CD4-positive, alpha-beta T cell treated with Interleukin-15 for 1 hour (primary cell): ENCODE measurements around the gene DHX35.

Experiments
- DNase-seq: peaks from one replicate; pipeline ENCODE4 v3.0.0-alpha.2; 2020

Gene DHX35

DNA sequence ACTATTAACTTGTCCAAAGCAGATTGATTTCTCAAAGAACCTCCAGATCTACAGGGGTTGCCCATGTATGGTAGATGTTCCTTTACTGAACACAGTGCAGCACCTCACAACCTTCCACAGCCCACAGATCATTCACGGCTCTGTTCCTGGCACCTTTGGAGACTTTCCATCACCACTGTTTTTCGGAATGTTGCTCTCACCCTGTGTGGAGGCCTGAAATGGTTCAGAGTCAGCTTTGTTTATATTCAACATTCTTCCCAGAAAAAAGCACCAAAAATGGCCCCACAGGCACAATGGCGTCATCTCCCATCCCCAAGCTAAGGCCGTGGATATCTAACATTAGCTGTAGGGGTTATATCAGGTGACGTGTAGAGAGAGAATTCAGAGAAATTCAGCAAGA is 74.7 kb downstream of the DHX35 start:
- no peak for DNase-seq

DNA sequence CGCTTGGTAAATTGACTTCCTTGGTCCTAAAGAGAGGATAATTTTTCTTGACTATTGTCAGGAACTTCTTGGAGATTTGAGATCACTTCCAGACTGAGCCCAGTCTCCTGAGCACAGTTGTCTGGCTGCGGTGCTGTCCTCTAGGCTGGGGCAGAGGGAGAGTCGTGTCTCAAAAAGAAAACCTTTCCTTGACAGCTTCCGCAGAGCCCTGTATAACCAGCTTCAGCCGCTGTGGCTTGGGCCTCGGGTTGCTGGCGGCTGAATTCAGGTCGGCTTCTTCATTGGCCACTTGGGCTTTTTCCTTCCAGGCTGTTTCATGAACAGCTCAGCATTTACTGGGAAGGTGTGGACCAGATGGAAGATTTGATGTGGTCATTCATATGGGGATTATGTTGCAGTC is 75.9 kb downstream of the DHX35 start:
- DNase-seq: no peak

DNA sequence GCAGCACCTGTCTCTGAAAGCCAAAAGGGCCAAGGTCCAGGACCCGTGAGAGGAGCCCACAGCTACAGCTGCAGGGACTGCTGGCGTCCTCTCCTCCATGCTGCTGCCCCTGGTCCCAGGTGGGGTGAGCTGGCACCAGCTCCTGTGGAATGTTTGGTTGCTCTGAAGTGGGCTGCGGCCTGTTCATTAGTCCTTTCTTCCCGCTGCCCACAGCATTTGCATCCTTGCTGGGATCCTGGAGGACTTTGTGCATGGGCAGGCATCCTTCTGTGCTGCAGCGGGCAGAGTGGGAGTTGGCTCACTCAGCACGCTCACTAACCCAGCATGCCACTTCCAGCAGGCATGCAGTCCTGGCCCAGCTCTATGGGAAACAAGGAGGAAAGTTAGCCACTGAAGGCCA is 76.4 kb downstream of the DHX35 start:
- no peak for DNase-seq

- no peak for DNase-seq
These were observed 77.1 kb downstream of the DHX35 start for GRCh38 chr20:39039261-39039660.

DNA sequence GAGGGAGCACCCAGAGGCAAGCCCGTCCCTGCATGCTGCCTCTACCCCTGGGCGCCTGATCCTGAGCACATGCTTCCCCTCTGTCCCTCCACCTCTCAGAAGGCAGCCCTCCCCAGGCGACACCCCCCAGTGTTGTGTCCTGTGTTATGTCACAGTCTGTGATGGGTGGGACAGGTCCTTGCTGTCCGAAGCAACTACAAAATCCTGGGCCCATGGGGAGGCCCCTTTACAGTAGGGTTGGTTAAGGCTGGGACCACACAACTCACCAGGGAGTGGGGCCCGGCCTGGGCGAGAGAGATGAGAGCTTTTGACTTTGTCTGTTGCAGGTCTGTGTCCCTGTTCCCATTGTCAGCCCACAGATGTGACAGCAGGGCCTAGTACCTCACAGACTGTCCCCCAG is 78.0 kb downstream of the DHX35 start:
- no peak for DNase-seq

GRCh38 chr20:39041067-39041466 is 78.9 kb downstream of the DHX35 start:
- no peak for DNase-seq

GRCh38 chr20:39042279-39043150 is 80.4 kb downstream of the DHX35 start:
- no peak for DNase-seq

- DNase-seq: no peak
These were observed 82.4 kb downstream of the DHX35 start for GRCh38 chr20:39044501-39044900.

GRCh38 chr20:39045676-39046075 is 83.5 kb downstream of the DHX35 start:
- DNase-seq: no peak

DNA sequence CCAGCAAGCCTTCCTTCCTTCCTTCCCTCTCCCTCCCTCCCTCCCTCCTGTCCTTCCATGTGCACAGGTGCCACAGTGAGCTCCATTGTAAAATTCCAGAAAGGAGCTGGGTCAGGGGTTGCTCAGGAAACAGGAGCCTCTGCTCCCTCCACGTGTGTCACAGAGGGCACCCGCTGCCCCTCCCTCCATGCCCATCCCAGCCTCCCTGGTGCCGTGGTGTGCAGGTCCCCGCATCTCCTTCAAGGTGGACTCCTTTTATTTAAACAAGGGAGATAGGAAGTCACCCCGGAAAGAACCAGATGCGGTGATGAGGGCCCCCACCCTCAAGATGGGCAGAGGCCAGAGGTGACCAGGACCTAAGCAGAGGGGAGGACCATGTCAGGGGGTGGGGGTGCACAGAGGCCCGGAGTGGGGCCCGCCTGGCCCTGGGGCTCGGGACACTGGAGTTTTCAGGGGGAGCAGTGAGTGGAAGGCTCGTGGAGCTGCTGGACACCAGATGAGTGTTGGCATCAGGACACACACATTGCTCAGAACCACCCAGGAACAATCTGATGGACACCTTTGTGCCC is 85.4 kb downstream of the DHX35 start:
- no peak for DNase-seq

- peak; percentile 69 for DNase-seq
These were observed 86.0 kb downstream of the DHX35 start for GRCh38 chr20:39048000-39048696.

GRCh38 chr20:39049148-39049547 is 87.0 kb downstream of the DHX35 start:
- DNase-seq: no peak

- peak; percentile 78 for DNase-seq
These were observed 87.8 kb downstream of the DHX35 start for GRCh38 chr20:39049684-39050554.

DNA sequence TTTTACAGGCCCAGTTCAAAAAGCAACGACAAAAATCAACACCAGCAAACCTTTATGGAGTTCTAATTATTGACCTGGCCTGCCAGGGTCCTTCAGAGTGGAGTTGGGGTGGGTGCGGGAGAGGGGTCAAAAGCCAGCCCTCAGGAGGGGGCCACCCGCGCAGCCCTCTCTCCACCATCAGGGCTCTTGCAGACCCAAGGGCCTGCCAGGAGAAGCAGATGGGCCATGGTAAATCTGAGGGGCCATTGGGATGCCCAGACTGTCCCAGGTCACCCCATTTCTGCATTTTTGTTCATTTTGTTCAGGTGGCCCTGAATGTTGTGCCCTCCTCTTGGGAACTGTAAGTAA is 88.4 kb downstream of the DHX35 start:
- no peak for DNase-seq

GRCh38 chr20:39052676-39053075 is 90.5 kb downstream of the DHX35 start:
- DNase-seq: no peak

DNA sequence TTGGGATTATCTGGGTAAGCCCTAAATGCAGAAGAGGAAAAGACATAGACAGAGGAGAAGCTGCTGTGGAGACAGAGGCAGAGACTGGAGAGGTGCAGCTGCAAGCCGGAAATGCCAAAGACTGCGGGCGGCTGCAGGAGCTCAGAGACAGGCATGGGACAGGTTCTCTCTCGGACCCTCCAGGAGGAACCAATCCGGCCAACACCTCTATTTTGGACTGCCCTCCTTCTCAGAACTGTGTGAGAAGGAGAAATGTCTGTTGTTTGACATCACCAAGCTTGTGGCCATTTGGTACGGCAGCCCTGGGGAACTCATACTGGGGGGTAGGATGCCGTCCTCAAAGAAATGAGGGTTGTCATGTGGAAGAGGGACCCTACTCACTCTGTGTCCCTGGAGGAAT is 95.0 kb downstream of the DHX35 start:
- no peak for DNase-seq

DNA sequence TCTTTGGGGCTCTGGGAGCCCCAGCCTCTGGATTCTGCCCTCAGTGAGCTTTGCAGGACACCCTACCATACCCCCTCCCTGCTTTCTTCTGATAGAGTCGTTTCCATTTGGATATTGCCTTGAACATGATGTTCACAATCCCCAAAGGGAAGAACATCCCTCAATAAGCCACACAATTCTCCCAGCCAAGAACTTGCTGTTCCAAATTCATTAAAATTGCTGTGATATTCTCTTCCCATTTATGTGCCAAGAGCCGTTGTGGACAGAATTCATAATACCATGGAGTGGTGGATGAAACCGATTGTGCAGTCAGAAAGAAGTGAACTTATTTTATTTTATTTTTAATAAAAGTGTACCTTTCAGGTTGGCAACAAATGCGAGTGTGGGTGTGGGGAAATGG is 95.8 kb downstream of the DHX35 start:
- no peak for DNase-seq

- DNase-seq: no peak
These were observed 96.9 kb downstream of the DHX35 start for GRCh38 chr20:39059036-39059435.

GRCh38 chr20:39066471-39067242 is 104.5 kb downstream of the DHX35 start:
- DNase-seq: no peak

DNA sequence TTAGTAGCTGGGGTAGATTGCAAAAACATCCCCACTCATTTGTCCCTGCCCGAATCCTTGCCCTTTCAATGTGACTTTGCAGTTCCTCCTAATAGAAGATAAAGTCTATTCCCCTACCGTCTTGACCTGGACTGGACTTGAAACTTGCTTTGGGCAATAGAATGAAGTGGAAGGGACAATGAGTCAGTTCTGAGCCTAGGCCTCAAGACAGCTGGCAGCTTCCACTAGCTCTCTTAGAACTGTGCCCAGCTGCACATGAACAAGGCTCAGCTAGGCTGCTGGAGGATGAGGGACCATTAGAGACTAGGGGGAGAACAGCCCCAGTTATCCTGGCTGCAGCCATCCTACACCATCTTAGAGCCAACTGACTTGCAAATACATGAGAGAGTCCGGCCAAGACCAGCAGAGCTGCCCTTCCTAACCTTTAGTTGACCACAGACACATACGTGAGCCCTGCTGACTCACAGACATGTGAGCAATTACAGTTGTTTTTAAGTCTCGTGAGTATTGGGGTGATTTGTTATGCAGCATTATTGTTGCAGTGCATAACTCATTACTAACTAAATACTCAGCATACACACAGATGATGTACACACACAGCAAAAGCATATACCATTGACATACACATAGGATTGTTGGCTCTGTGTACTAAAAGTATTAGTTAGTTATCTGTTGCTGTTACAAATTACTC is 105.5 kb downstream of the DHX35 start:
- no peak for DNase-seq

- no peak for DNase-seq
These were observed 107.8 kb downstream of the DHX35 start for GRCh38 chr20:39069976-39070375.
